NCI-H526 (cell line): ENCODE results near the gene CFAP20DC.
A peak's percentile ranks its signal among the peaks of the same experiment; 100 is the strongest.
"Not testable (repeated sequence)": the region's sequence is repeated elsewhere in the genome, so short reads cannot be mapped to it uniquely, and the experiment has no call there.

ENCODE experiments used
- DNase-seq, 2 experiments: peaks; one replicate each; lab custom pipeline; 2025; lab: John Stamatoyannopoulos, UW

Gene CFAP20DC

GRCh38 chr3:59017617-59017984 is 32.2 kb downstream of the CFAP20DC start:
- no peak for DNase-seq

GRCh38 chr3:59016930-59017616 is 32.8 kb downstream of the CFAP20DC start:
- DNase-seq = no peak

- DNase-seq = no peak
These were observed 36.2 kb downstream of the CFAP20DC start for GRCh38 chr3:59013611-59014010.

- DNase-seq = no peak
These were observed 42.9 kb downstream of the CFAP20DC start for GRCh38 chr3:59006634-59007517.

GRCh38 chr3:59001675-59002074 is 48.1 kb downstream of the CFAP20DC start:
- no peak for DNase-seq

GRCh38 chr3:58999774-59000160 is 50.1 kb downstream of the CFAP20DC start:
- DNase-seq = no peak

- no peak for DNase-seq
These were observed 50.6 kb downstream of the CFAP20DC start for GRCh38 chr3:58999134-58999773.

- DNase-seq = no peak
These were observed 51.2 kb downstream of the CFAP20DC start for GRCh38 chr3:58998476-58999117.

GRCh38 chr3:58996730-58997129 is 53.1 kb downstream of the CFAP20DC start:
- no peak for DNase-seq

GRCh38 chr3:58994746-58995330 is 55.0 kb downstream of the CFAP20DC start:
- DNase-seq = peak; percentile 42 to 66

- DNase-seq = no peak
These were observed 56.3 kb downstream of the CFAP20DC start for GRCh38 chr3:58993547-58993946.

- DNase-seq = no peak
These were observed 58.2 kb downstream of the CFAP20DC start for GRCh38 chr3:58991623-58992022.

- DNase-seq = no peak
These were observed 58.8 kb downstream of the CFAP20DC start for GRCh38 chr3:58991026-58991425.

GRCh38 chr3:58989955-58990354 is 59.9 kb downstream of the CFAP20DC start:
- no peak for DNase-seq

- no peak for DNase-seq
These were observed 60.7 kb downstream of the CFAP20DC start for GRCh38 chr3:58989163-58989562.

- no peak for DNase-seq
These were observed 61.8 kb downstream of the CFAP20DC start for GRCh38 chr3:58988041-58988440.

- DNase-seq = no peak
These were observed 63.2 kb downstream of the CFAP20DC start for GRCh38 chr3:58986654-58987053.

GRCh38 chr3:58979840-58980239 is 70.0 kb downstream of the CFAP20DC start:
- DNase-seq = no peak

- no peak for DNase-seq
These were observed 76.0 kb downstream of the CFAP20DC start for GRCh38 chr3:58973796-58974195.

GRCh38 chr3:58967866-58968265 is 82.0 kb downstream of the CFAP20DC start:
- DNase-seq = not testable (repeated sequence)

- DNase-seq = no peak
These were observed 84.0 kb downstream of the CFAP20DC start for GRCh38 chr3:58965865-58966264.

- DNase-seq = no peak
These were observed 85.8 kb downstream of the CFAP20DC start for GRCh38 chr3:58963928-58964503.
